B cell (primary cell): ENCODE data around the gene PLEKHA8. TPM values are rescaled to one million over a fixed set of nuclear protein-coding genes. Genes with fewer than 3 reads are reported as not detected.

Experiments
- ATAC-seq: fragments of 200-7000 bp; cut with Tn5 transposase; one replicate; pipeline ENCODE4 v1.10.0; 2021; ENCODE audit warnings: low read depth, mild to moderate bottlenecking, moderate number of reproducible peaks, moderate library complexity
- CTCF ChIA-PET: fragments of 350-600 bp; sonication (Branson Sonifier 250); formaldehyde crosslinking; loops from one replicate; lab custom pipeline; 2021; ENCODE audit warnings: antibody characterized with exemption, inconsistent platforms; lab: Charles Lee
- POLR2A ChIA-PET: fragments of 350-600 bp; sonication (Branson Sonifier 250); formaldehyde crosslinking; loops from one replicate; lab custom pipeline; 2021; ENCODE audit warnings: antibody characterized with exemption; lab: Charles Lee
- DNase-seq: peaks from one replicate; pipeline ENCODE4 v3.0.0; 2013
- H2AFZ ChIP-seq: 2 replicates; pipeline ENCODE4 v1.6.1; 2012; ENCODE audit warnings: mild to moderate bottlenecking, low read depth, low read length; ENCODE audit not compliant: insufficient read depth, poor library complexity, severe bottlenecking
- H3K27ac ChIP-seq, 2 donors: 1 replicate in 1 of 2; 2 replicates in 1 of 2; pipeline ENCODE4 v1.5.1; 2012 to 2013; ENCODE audit warnings: low read length in 2 of 2, mild to moderate bottlenecking in 2 of 2, moderate library complexity in 1 of 2
- H3K27me3 ChIP-seq, 4 experiments: fragments of 200-600 bp in 1 of 4; sonication (generic) in 1 of 4; replicated peaks in 1 of 4; 1 replicate in 2 of 4; 2 replicates in 2 of 4; pipeline versions ENCODE4 v1.6.1 to v1.7.0; 2013 to 2016; ENCODE audit warnings: low read length in 3 of 4, mild to moderate bottlenecking in 2 of 4, mixed read lengths in 1 of 4, moderate library complexity in 1 of 4; ENCODE audit not compliant: insufficient read depth in 4 of 4, control insufficient read depth in 3 of 4; ENCODE audit errors: control extremely low read depth in 1 of 4
- H3K36me3 ChIP-seq, 2 experiments: replicated peaks in 1 of 2; 1 replicate in 1 of 2; 2 replicates in 1 of 2; pipeline versions ENCODE4 v1.6.1 to v1.7.1; 2013; ENCODE audit warnings: low read length in 1 of 2; ENCODE audit not compliant: insufficient read depth in 2 of 2, control insufficient read depth in 1 of 2; ENCODE audit errors: control extremely low read depth in 1 of 2, extremely low read depth in 1 of 2
- H3K4me1 ChIP-seq, 2 donors: fragments of 200-600 bp in 1 of 2; sonication (generic) in 1 of 2; 1 replicate in 1 of 2; 2 replicates in 1 of 2; pipeline versions ENCODE4 v1.5.1 to v1.6.1; 2013 to 2017; ENCODE audit warnings: low read length in 2 of 2; ENCODE audit not compliant: control insufficient read depth in 2 of 2, insufficient read depth in 2 of 2
- H3K4me2 ChIP-seq: replicated peaks from 2 replicates; pipeline ENCODE3; 2012; ENCODE audit warnings: mild to moderate bottlenecking, low read depth, low read length; ENCODE audit not compliant: poor library complexity, severe bottlenecking
- H3K4me3 ChIP-seq, 5 experiments: fragments of 200-600 bp in 1 of 5; sonication (generic) in 1 of 5; 1 replicate in 3 of 5; 2 replicates in 2 of 5; pipeline versions ENCODE4 v1.5.1 to v1.7.0; 2011 to 2016; ENCODE audit warnings: low read length in 4 of 5, mild to moderate bottlenecking in 4 of 5, low read depth in 2 of 5, control low read depth in 1 of 5, moderate library complexity in 1 of 5; ENCODE audit not compliant: insufficient read depth in 1 of 5; ENCODE audit errors: control extremely low read depth in 1 of 5, extremely low read depth in 1 of 5
- H3K79me2 ChIP-seq: fragments of 200-600 bp; sonication (generic); one replicate; pipeline ENCODE4 v1.6.0; 2016; ENCODE audit warnings: low read length; ENCODE audit not compliant: control insufficient read depth, insufficient read depth
- H3K9ac ChIP-seq: fragments of 200-600 bp; sonication (generic); 2 replicates; pipeline ENCODE4 v1.6.1; 2017; ENCODE audit warnings: mild to moderate bottlenecking, low read length, moderate library complexity
- H3K9me3 ChIP-seq, 3 donors: one replicate each; pipeline versions ENCODE4 v1.6.1 to v1.7.1; 2013; ENCODE audit warnings: low read length in 2 of 3; ENCODE audit not compliant: control insufficient read depth in 2 of 3, insufficient read depth in 1 of 3; ENCODE audit errors: control extremely low read depth in 1 of 3
- H4K20me1 ChIP-seq: 2 replicates; pipeline ENCODE4 v1.6.0; 2012; ENCODE audit warnings: mild to moderate bottlenecking, low read length; ENCODE audit not compliant: insufficient read depth, control insufficient read depth, poor library complexity, severe bottlenecking
- H3K27ac Mint-ChIP-seq: one replicate; pipeline ENCODE4 v1.8.0; 2021; ENCODE audit warnings: mixed read lengths
- H3K27me3 Mint-ChIP-seq: one replicate; pipeline ENCODE4 v1.8.0; 2021; ENCODE audit warnings: mixed read lengths
- H3K4me1 Mint-ChIP-seq: one replicate; pipeline ENCODE4 v1.8.0; 2021; ENCODE audit warnings: mixed read lengths
- H3K4me3 Mint-ChIP-seq: one replicate; pipeline ENCODE4 v1.8.0; 2021; ENCODE audit warnings: mixed read lengths
- H3K9me3 Mint-ChIP-seq: one replicate; pipeline ENCODE4 v1.8.0; 2022; ENCODE audit warnings: mixed read lengths; ENCODE audit not compliant: insufficient read depth
- CTCF ChIP-seq: fragments of 200-600 bp; IDR thresholded peaks from one replicate; pipeline ENCODE4 v1.8.0; 2022; ENCODE audit warnings: antibody characterized with exemption, mild to moderate bottlenecking
- EZH2 ChIP-seq: IDR thresholded peaks from 2 replicates; pipeline ENCODE4 v1.6.1; 2012; ENCODE audit warnings: borderline replicate concordance, low read depth, mild to moderate bottlenecking, moderate library complexity, low read length; ENCODE audit not compliant: insufficient read depth, poor library complexity, severe bottlenecking
- WGBS: methylation state at CpG from one replicate; pipeline ENCODE4 v1.1.5; 2013; ENCODE audit warnings: missing lambda C conversion rate; ENCODE audit not compliant: insufficient coverage; 5-methylcytosine and 5-hydroxymethylcytosine counted together
- intact Hi-C: fragments of 100-400 bp; cut with micrococcal nuclease; formaldehyde crosslinking; loops from one replicate; pipeline ENCODE4 v1.10.0; 2022
- polyA plus RNA-seq: library from polyadenylated mRNA; depleted of rRNA; stranded (reverse); fragments of >200 nt; gene quantifications from 2 replicates; pipeline ENCODE4 v1.2.3, GENCODE V29; 2012
- total RNA-seq, 2 donors: library from RNA; stranded (reverse); fragments of 120-200 nt in 1 of 2; gene quantifications; 1 replicate in 1 of 2; 2 replicates in 1 of 2; pipeline versions ENCODE4 v1.2.3 to v1.2.4, GENCODE V29; 2013 to 2022

The PLEKHA8 gene
- total and polyA plus RNA-seq, 2 donors (not counting 1 experiment from before 2014, with no cell fraction given) = 1.7 to 10.5 TPM

GRCh38 chr7:30148426-30148825 lies 120.2 kb downstream of the PLEKHA8 start:
- Mint-ChIP-seq H3K4me3 (no peak overlapping the region), H3K27me3 (no peaks in the 10 kb centered on the region), H3K4me1 (peaks cover 4% of the 10 kb centered on the region), H3K27ac (no peak overlapping the region), H3K9me3 (no peaks in the 10 kb centered on the region)
- Histone ChIP-seq H3K27me3 (no peaks in the 10 kb centered on the region), H3K9ac (peak overlapping the region; percentile 48), H3K27ac (no peak overlapping the region), H3K9me3 (no peaks in the 10 kb centered on the region), H3K79me2 (no peaks in the 10 kb centered on the region), H3K4me1 (peaks cover 6 to 14% of the 10 kb centered on the region in 2 donors), H3K4me2 (peak overlapping the region; percentile 71), H2AFZ (peak overlapping the region; percentile 70), H3K36me3 (no peaks in the 10 kb centered on the region), H3K4me3 (peak overlapping the region in 2 of 5 experiments; percentile 11 to 48), H4K20me1 (no peaks in the 10 kb centered on the region)
- WGBS = 97% methylated on average over 5 of the region's 5 CpGs
- intact Hi-C loops = no loop called here
- no peak for TF ChIP-seq EZH2
- TF ChIP-seq CTCF = no peak
- POLR2A ChIA-PET = interaction anchor here (1.2 kb wide), 1 partner anchor 13 kb away, joined by 9 read pairs; no protein-coding TSS in a partner anchor
- DNase-seq (no peak), ATAC-seq (no peak)
- CTCF ChIA-PET = interaction anchor here (0.9 kb wide), 1 partner anchor 16 kb away, joined by 4 read pairs; no protein-coding TSS in a partner anchor

- Histone ChIP-seq H3K36me3 (no peaks in the 10 kb centered on the region), H3K4me1 (peaks cover 6 to 14% of the 10 kb centered on the region in 2 donors), H3K9ac (peak overlapping the region; percentile 48), H4K20me1 (no peaks in the 10 kb centered on the region), H2AFZ (peak overlapping the region; percentile 70), H3K27me3 (no peaks in the 10 kb centered on the region), H3K9me3 (no peaks in the 10 kb centered on the region), H3K79me2 (no peaks in the 10 kb centered on the region), H3K27ac (peak overlapping the region in 1 of 2 donors; percentile 44), H3K4me3 (peak overlapping the region in 4 of 5 experiments; percentile 11 to 48 (median 26)), H3K4me2 (peak overlapping the region; percentile 71)
- ATAC-seq = peak; percentile 80
- H3K4me1 Mint-ChIP-seq = peaks cover 4% of the 10 kb centered on the region
- TF ChIP-seq CTCF (no peak), EZH2 (no peak)
- ChIA-PET CTCF (interaction anchor here (0.9 kb wide), 1 partner anchor 15 kb away, joined by 4 read pairs; no protein-coding TSS in a partner anchor), POLR2A (interaction anchor here (0.5 to 1.2 kb wide), 2 partner anchors 13 to 197 kb away, joined by 6 to 9 read pairs; no protein-coding TSS in a partner anchor)
- H3K9me3 Mint-ChIP-seq = no peaks in the 10 kb centered on the region
- intact Hi-C loops = loop anchor here (1.0 kb wide), 1 partner anchor 27 kb away; no protein-coding TSS in a partner anchor
- DNase-seq = peak; percentile 72
- H3K4me3 Mint-ChIP-seq = no peak overlapping the region
- WGBS = 17% methylated on average over 13 of the region's 13 CpGs
- no peak overlapping the region for H3K27ac Mint-ChIP-seq
- H3K27me3 Mint-ChIP-seq = no peaks in the 10 kb centered on the region
Observed at GRCh38 chr7:30148951-30149459, 120.8 kb downstream of the PLEKHA8 start.
